Vagina (tissue), 2 donors: ENCODE results near the gene ZNF318.

ENCODE experiments used
- CTCF ChIP-seq, 3 experiments: fragments of 450-650 bp in 2 of 3; fragments of 200-600 bp in 1 of 3; sonication (generic) in 1 of 3; IDR thresholded peaks; one replicate each; pipeline ENCODE4 v1.5.1; 2017 to 2019; ENCODE audit warnings: antibody characterized with exemption in 3 of 3, mild to moderate bottlenecking in 2 of 3, moderate library complexity in 2 of 3
- POLR2AphosphoS5 ChIP-seq, 2 donors: sonication (generic); formaldehyde crosslinking; IDR thresholded peaks; one replicate each; pipeline ENCODE4 v1.9.0; 2017; ENCODE audit warnings: antibody characterized with exemption in 2 of 2, mild to moderate bottlenecking in 2 of 2, low read depth in 1 of 2; ENCODE audit not compliant: insufficient read depth in 1 of 2

GRCh38 chr6:43307451-43308100 is 61.9 kb downstream of the ZNF318 start:
- no peak for TF ChIP-seq CTCF (IDR thresholded peaks at IDR 0.05)
- no peak for TF ChIP-seq POLR2AphosphoS5 (IDR thresholded peaks at IDR 0.05; ENCODE audit: insufficient read depth in 1 of 2, low read depth in 1 of 2)
